GM18508 (cell line): ENCODE data around the gene RNF130.
"Not testable (repeated sequence)": the region's sequence is repeated elsewhere in the genome, so short reads cannot be mapped to it uniquely, and the experiment has no call there.

ENCODE experiments used
- ATAC-seq: cut with Tn5 transposase; IDR thresholded peaks from one replicate; pipeline ENCODE4 v1.9.1; 2021; ENCODE audit warnings: moderate number of reproducible peaks; ENCODE audit not compliant: insufficient read depth, unreplicated experiment

RNF130 gene

GRCh38 chr5:180104168-180104530 is 32.6 kb upstream of the RNF130 start:
- no peak for ATAC-seq

- ATAC-seq: no peak
Measured at GRCh38 chr5:180103487-180104167, 32.1 kb upstream of the RNF130 start.

GRCh38 chr5:180102636-180103035 is 31.1 kb upstream of the RNF130 start:
- ATAC-seq: no peak

- ATAC-seq: no peak
Measured at GRCh38 chr5:180101451-180102105, 30.0 kb upstream of the RNF130 start.

- no peak for ATAC-seq
Measured at GRCh38 chr5:180100621-180101450, 29.3 kb upstream of the RNF130 start.

GRCh38 chr5:180099733-180100611 is 28.4 kb upstream of the RNF130 start:
- no peak for ATAC-seq

- no peak for ATAC-seq
Measured at GRCh38 chr5:180098991-180099732, 27.6 kb upstream of the RNF130 start.

GRCh38 chr5:180098526-180098925 is 27.0 kb upstream of the RNF130 start:
- ATAC-seq: no peak

GRCh38 chr5:180097926-180098325 is 26.4 kb upstream of the RNF130 start:
- ATAC-seq: no peak

GRCh38 chr5:180097163-180097894 is 25.8 kb upstream of the RNF130 start:
- no peak for ATAC-seq

GRCh38 chr5:180096616-180097015 is 25.1 kb upstream of the RNF130 start:
- no peak for ATAC-seq

- no peak for ATAC-seq
Measured at GRCh38 chr5:180095545-180095944, 24.0 kb upstream of the RNF130 start.

- no peak for ATAC-seq
Measured at GRCh38 chr5:180093651-180094382, 22.3 kb upstream of the RNF130 start.

- no peak for ATAC-seq
Measured at GRCh38 chr5:180093241-180093640, 21.7 kb upstream of the RNF130 start.

- ATAC-seq: no peak
Measured at GRCh38 chr5:180090769-180091546, 19.4 kb upstream of the RNF130 start.

- ATAC-seq: no peak
Measured at GRCh38 chr5:180090098-180090768, 18.7 kb upstream of the RNF130 start.

GRCh38 chr5:180089628-180090027 is 18.1 kb upstream of the RNF130 start:
- not testable (repeated sequence) for ATAC-seq
